HT1080 (cell line): Measurements from ENCODE around the gene OR2V2. TPM values are rescaled to one million over a fixed set of nuclear protein-coding genes. Genes with fewer than 3 reads are reported as not detected.

Experiments
- DNase-seq: peaks from one replicate; pipeline ENCODE4 v3.0.0-alpha.2; 2015; ENCODE audit warnings: low read depth
- total RNA-seq: library from RNA; depleted of rRNA; stranded (reverse); fragments of >200 nt; shearing (Covaris generic); gene quantifications from 2 replicates; pipeline ENCODE4 v1.2.3, GENCODE V29; 2014; rRNA removed

The OR2V2 gene
- total RNA-seq, 1 experiment from 2014 or later, result not detected

GRCh38 chr5:181205761-181206649, 58.6 kb downstream of the OR2V2 start:
- no peak for DNase-seq

GRCh38 chr5:181207214-181207959, 60.0 kb downstream of the OR2V2 start:
- peak; percentile 96 for DNase-seq

- DNase-seq, result no peak
Observed at GRCh38 chr5:181207960-181208253, 60.5 kb downstream of the OR2V2 start.

Other genes with a start within 250 kb of the OR2V2 start
- gene BTNL8, start 248.4 kb upstream of the OR2V2 start, total RNA-seq, result 0.18 TPM in 1 of 2 replicates, not detected in the other
- not detected in 2 replicates for gene BTNL3, start 158.7 kb upstream of the OR2V2 start, total RNA-seq
- gene BTNL9, start 107.3 kb upstream of the OR2V2 start, total RNA-seq, result 0.18 and 1.3 TPM in 2 replicates
- not detected in 2 replicates for gene OR2V1, start 16.4 kb upstream of the OR2V2 start, total RNA-seq
- 12.6 and 15.4 TPM in 2 replicates for gene TRIM7, start 57.6 kb downstream of the OR2V2 start, total RNA-seq
- gene TRIM41, start 75.7 kb downstream of the OR2V2 start, total RNA-seq, result 19.1 and 29.1 TPM in 2 replicates
- gene RACK1, start 96.3 kb downstream of the OR2V2 start, total RNA-seq, result 7,519 and 7,681 TPM in 2 replicates
- gene TRIM52, start 113.6 kb downstream of the OR2V2 start, total RNA-seq, result 3.5 and 7.7 TPM in 2 replicates
- gene OR4F3, start 219.7 kb downstream of the OR2V2 start, total RNA-seq, result not detected in 2 replicates